SJCRH30 (cell line): ENCODE data around the gene PHF8. TPM values are rescaled to one million over a fixed set of nuclear protein-coding genes. Genes with fewer than 3 reads are reported as not detected.
A peak's percentile ranks its signal among the peaks of the same experiment; 100 is the strongest.

Experiments
- DNase-seq, 2 experiments: peaks; one replicate each; pipeline ENCODE4 v3.0.0-alpha.2; 2015 to 2020
- H3K27ac ChIP-seq: fragments of 250-450 bp; sonication (Bioruptor Pico); 2 replicates; pipeline ENCODE4 v1.5.1; 2020; ENCODE audit warnings: mild to moderate bottlenecking, moderate library complexity
- H3K27me3 ChIP-seq: fragments of 250-450 bp; sonication (Bioruptor Pico); 2 replicates; pipeline ENCODE4 v1.5.1; 2020; ENCODE audit warnings: mild to moderate bottlenecking, moderate library complexity
- H3K36me3 ChIP-seq: fragments of 250-450 bp; sonication (Bioruptor Pico); 2 replicates; pipeline ENCODE4 v1.5.1; 2020; ENCODE audit warnings: mild to moderate bottlenecking, moderate library complexity
- H3K4me1 ChIP-seq: fragments of 250-450 bp; sonication (Bioruptor Pico); 2 replicates; pipeline ENCODE4 v1.5.1; 2020; ENCODE audit warnings: mild to moderate bottlenecking, moderate library complexity
- H3K4me3 ChIP-seq: fragments of 250-450 bp; sonication (Bioruptor Pico); 2 replicates; pipeline ENCODE4 v1.5.1; 2020; ENCODE audit warnings: mild to moderate bottlenecking, moderate library complexity
- H3K9me3 ChIP-seq: fragments of 250-450 bp; sonication (Bioruptor Pico); replicated peaks from 2 replicates; pipeline ENCODE4 v1.5.1; 2020; ENCODE audit warnings: mild to moderate bottlenecking, moderate library complexity
- total RNA-seq: library from RNA; depleted of rRNA; stranded (reverse); fragments of >200 nt; shearing (Covaris generic); gene quantifications from 2 replicates; pipeline ENCODE4 v1.2.3, GENCODE V29; 2014; rRNA removed

Gene PHF8
- 27.4 and 30.5 TPM in 2 replicates for total RNA-seq

GRCh38 chrX:54044126-54044876, at the start of gene PHF8:
Gene PHF8, minus strand, starts transcription at chrX:54044473. Its CDS starts 1,745 bp downstream, at chrX:54042728.
- Histone ChIP-seq H3K4me3 (peak within 1 kb of the TSS; percentile 70), H3K27me3 (no peaks in the 10 kb centered on the region), H3K36me3 (no peaks in the 10 kb centered on the region), H3K9me3 (no peaks in the 10 kb centered on the region), H3K27ac (peak within 1 kb of the TSS; percentile 96), H3K4me1 (no peaks in the 10 kb centered on the region)
- peak; percentile 90 to 91 for DNase-seq

- H3K27me3 ChIP-seq: no peaks in the 10 kb centered on the region
- no peak for DNase-seq
- H3K27ac ChIP-seq: no peak overlapping the region
- H3K36me3 ChIP-seq: no peaks in the 10 kb centered on the region
- H3K4me1 ChIP-seq: no peaks in the 10 kb centered on the region
- no peak overlapping the region for H3K4me3 ChIP-seq
- H3K9me3 ChIP-seq: no peaks in the 10 kb centered on the region
Observed at GRCh38 chrX:54093571-54093970, 49.3 kb upstream of the PHF8 start.

DNA sequence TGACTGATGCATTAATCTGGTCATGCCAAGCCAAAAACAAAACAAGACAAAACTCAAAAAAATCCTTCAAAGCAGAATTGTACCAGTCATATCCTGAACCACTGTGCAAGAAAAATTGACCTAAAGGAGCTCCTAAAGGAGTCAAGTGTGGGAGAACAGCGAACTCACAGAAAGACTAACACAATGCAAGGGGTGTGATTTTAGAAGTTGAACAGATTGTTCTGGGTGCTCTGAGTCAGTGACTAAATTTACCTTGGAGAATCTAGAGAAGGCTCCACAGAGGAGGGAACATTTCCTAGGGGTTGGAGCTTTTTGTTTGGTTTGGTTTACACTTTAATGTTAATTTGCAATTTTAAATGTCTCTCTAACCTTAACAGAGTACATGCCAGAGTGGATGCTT, 48.9 kb upstream of the PHF8 start:
- DNase-seq: no peak
- no peaks in the 10 kb centered on the region for H3K27me3 ChIP-seq
- H3K36me3 ChIP-seq: no peaks in the 10 kb centered on the region
- no peak overlapping the region for H3K27ac ChIP-seq
- no peaks in the 10 kb centered on the region for H3K9me3 ChIP-seq
- H3K4me3 ChIP-seq: no peak overlapping the region
- no peaks in the 10 kb centered on the region for H3K4me1 ChIP-seq

DNA sequence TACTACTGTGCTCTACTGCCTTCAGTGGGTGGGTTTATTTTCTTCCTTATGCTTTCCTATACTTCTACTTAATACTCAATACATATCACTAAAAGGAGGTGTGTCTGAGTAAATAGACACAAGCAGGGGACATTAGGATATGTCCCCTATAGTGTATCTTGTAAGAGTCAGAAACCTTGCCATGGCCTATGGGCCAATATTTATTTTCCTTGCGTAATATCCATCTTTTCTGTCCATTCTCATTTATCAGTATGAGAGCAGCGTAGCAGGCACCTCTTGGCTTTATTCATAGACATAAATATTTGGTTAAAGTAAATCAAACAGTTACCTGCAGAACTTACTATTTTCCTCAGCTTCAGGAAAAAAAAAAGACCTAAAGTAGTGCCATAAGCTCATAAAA, 46.6 kb upstream of the PHF8 start:
- Histone ChIP-seq H3K4me3 (no peak overlapping the region), H3K27me3 (no peaks in the 10 kb centered on the region)
- DNase-seq: no peak

GRCh38 chrX:54089191-54089590, 44.9 kb upstream of the PHF8 start:
- Histone ChIP-seq H3K27me3 (no peaks in the 10 kb centered on the region), H3K9me3 (no peaks in the 10 kb centered on the region), H3K27ac (no peak overlapping the region), H3K4me1 (no peaks in the 10 kb centered on the region), H3K4me3 (no peak overlapping the region), H3K36me3 (no peaks in the 10 kb centered on the region)
- no peak for DNase-seq

More for the DNA sequence above, 46.6 kb upstream of the PHF8 start:
- no peak overlapping the region for H3K27ac ChIP-seq
- H3K9me3 ChIP-seq: no peaks in the 10 kb centered on the region
- H3K4me1 ChIP-seq: no peaks in the 10 kb centered on the region
- H3K36me3 ChIP-seq: no peaks in the 10 kb centered on the region

GRCh38 chrX:54087661-54088060, 43.4 kb upstream of the PHF8 start:
- no peaks in the 10 kb centered on the region for H3K4me1 ChIP-seq
- H3K27ac ChIP-seq: no peak overlapping the region
- no peaks in the 10 kb centered on the region for H3K9me3 ChIP-seq
- no peak overlapping the region for H3K4me3 ChIP-seq
- no peak for DNase-seq
- no peaks in the 10 kb centered on the region for H3K27me3 ChIP-seq
- no peaks in the 10 kb centered on the region for H3K36me3 ChIP-seq

- Histone ChIP-seq H3K27ac (no peak overlapping the region), H3K27me3 (no peaks in the 10 kb centered on the region), H3K9me3 (no peaks in the 10 kb centered on the region), H3K36me3 (no peaks in the 10 kb centered on the region), H3K4me3 (no peak overlapping the region), H3K4me1 (no peaks in the 10 kb centered on the region)
- no peak for DNase-seq
Observed at GRCh38 chrX:54085666-54086065, 41.4 kb upstream of the PHF8 start.

DNA sequence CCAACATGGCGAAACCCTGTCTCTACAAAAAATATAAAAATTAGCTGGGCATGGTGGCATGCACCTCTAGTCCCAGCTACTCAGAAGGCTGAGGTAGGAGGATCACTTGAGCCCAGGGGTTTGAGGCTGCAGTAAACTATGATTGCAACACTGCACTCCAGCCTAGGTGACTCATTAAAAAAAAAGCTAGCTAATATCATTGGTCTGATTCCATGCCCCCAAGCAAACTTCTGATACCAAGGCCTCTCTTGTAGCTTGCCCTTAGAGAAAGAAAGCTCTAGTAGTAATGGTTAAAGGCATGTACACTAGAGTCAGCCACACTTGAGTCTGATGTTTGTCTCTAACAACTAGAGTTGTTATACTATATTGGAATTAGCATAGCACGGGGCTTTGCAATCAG, 32.6 kb upstream of the PHF8 start:
- DNase-seq: no peak
- H3K4me3 ChIP-seq: no peak overlapping the region
- H3K27me3 ChIP-seq: no peaks in the 10 kb centered on the region
- H3K27ac ChIP-seq: no peak overlapping the region
- no peaks in the 10 kb centered on the region for H3K4me1 ChIP-seq
- no peaks in the 10 kb centered on the region for H3K36me3 ChIP-seq
- no peaks in the 10 kb centered on the region for H3K9me3 ChIP-seq

- no peaks in the 10 kb centered on the region for H3K27me3 ChIP-seq
- H3K9me3 ChIP-seq: no peaks in the 10 kb centered on the region
- H3K27ac ChIP-seq: no peak overlapping the region
- no peaks in the 10 kb centered on the region for H3K36me3 ChIP-seq
- H3K4me1 ChIP-seq: no peaks in the 10 kb centered on the region
- DNase-seq: no peak
- no peak overlapping the region for H3K4me3 ChIP-seq
Observed at GRCh38 chrX:54074826-54075225, 30.6 kb upstream of the PHF8 start.

DNA sequence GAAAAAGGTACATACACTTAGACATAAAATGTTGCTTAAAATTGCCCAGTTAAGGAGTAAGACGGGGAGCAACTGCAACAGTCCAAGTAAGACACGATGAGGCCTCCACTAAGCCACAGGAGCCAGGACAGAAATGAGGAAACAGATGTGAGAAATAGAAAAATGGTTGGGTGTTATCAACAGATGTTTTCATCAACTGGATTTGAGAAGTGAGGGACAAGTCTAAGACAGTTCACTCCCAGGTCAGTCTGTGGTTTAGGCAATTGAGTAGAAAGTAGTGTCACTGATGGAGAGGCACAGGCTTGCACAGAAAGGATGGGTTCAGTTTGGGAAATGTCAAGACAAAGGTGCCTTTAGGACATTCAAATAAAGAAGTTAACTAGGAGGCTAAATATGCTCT, 23.5 kb upstream of the PHF8 start:
- no peaks in the 10 kb centered on the region for H3K36me3 ChIP-seq
- H3K27me3 ChIP-seq: no peaks in the 10 kb centered on the region
- H3K27ac ChIP-seq: no peak overlapping the region
- no peak for DNase-seq
- no peaks in the 10 kb centered on the region for H3K9me3 ChIP-seq
- no peaks in the 10 kb centered on the region for H3K4me1 ChIP-seq
- H3K4me3 ChIP-seq: no peak overlapping the region

- Histone ChIP-seq H3K4me1 (no peaks in the 10 kb centered on the region), H3K4me3 (no peak overlapping the region), H3K27ac (no peak overlapping the region), H3K27me3 (no peaks in the 10 kb centered on the region), H3K9me3 (no peaks in the 10 kb centered on the region), H3K36me3 (no peaks in the 10 kb centered on the region)
- no peak for DNase-seq
Observed at GRCh38 chrX:54066841-54067240, 22.6 kb upstream of the PHF8 start.

DNA sequence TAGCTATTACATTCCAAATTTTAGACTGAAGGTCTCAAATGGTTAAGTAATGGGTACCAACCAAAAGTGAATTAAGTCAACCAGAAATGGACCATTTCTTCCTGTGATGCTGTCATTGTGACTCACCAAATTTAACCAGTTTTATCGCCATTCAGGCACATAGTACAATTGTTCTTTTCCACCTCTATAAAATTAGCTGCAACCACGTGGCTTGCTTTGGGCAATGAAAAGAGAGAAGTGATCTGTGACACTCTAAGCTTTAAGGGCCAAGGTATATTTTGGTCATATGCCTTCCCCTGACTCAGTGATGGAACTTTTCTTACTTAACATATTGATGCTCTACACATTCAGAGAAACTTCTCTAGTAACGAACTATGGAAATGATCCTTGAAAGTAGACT, 20.3 kb upstream of the PHF8 start:
- H3K27ac ChIP-seq: no peak overlapping the region
- no peak overlapping the region for H3K4me3 ChIP-seq
- no peaks in the 10 kb centered on the region for H3K36me3 ChIP-seq
- H3K27me3 ChIP-seq: no peaks in the 10 kb centered on the region
- DNase-seq: no peak
- H3K4me1 ChIP-seq: no peaks in the 10 kb centered on the region
- no peaks in the 10 kb centered on the region for H3K9me3 ChIP-seq

- Histone ChIP-seq H3K4me1 (no peaks in the 10 kb centered on the region), H3K27ac (no peak overlapping the region), H3K36me3 (no peaks in the 10 kb centered on the region), H3K27me3 (no peaks in the 10 kb centered on the region), H3K9me3 (no peaks in the 10 kb centered on the region), H3K4me3 (no peak overlapping the region)
- no peak for DNase-seq
Observed at GRCh38 chrX:54063361-54063760, 19.1 kb upstream of the PHF8 start.

GRCh38 chrX:54049801-54050200, 5.5 kb upstream of the PHF8 start:
- Histone ChIP-seq H3K9me3 (no peaks in the 10 kb centered on the region), H3K27me3 (no peaks in the 10 kb centered on the region), H3K4me3 (no peak overlapping the region), H3K36me3 (no peaks in the 10 kb centered on the region), H3K4me1 (no peaks in the 10 kb centered on the region), H3K27ac (no peak overlapping the region)
- DNase-seq: no peak

GRCh38 chrX:54048412-54048811, 4.1 kb upstream of the PHF8 start:
- no peaks in the 10 kb centered on the region for H3K36me3 ChIP-seq
- DNase-seq: no peak
- no peaks in the 10 kb centered on the region for H3K4me1 ChIP-seq
- H3K27me3 ChIP-seq: no peaks in the 10 kb centered on the region
- no peak overlapping the region for H3K27ac ChIP-seq
- H3K4me3 ChIP-seq: no peak overlapping the region
- H3K9me3 ChIP-seq: no peaks in the 10 kb centered on the region

GRCh38 chrX:54045563-54046228, 1.4 kb upstream of the PHF8 start:
- Histone ChIP-seq H3K27me3 (no peaks in the 10 kb centered on the region), H3K9me3 (no peaks in the 10 kb centered on the region), H3K27ac (peak overlapping the region; percentile 96), H3K36me3 (no peaks in the 10 kb centered on the region), H3K4me1 (no peaks in the 10 kb centered on the region), H3K4me3 (peak overlapping the region; percentile 70)
- peak; percentile 5 to 41 for DNase-seq
